ENCODE data around the gene EXOC6. TPM values are rescaled to one million over a fixed set of nuclear protein-coding genes. Genes with fewer than 3 reads are reported as not detected.

The EXOC6 gene
- total RNA-seq, 1 experiment from 2014 or later = 37.7 TPM

GRCh38 chr10:92832998-92833650, 15.2 kb upstream of the EXOC6 start:
- DNase-seq (ENCODE audit: extremely low read depth, low read depth) = no peak

- no peak for DNase-seq (ENCODE audit: extremely low read depth, low read depth)
These were observed 14.0 kb upstream of the EXOC6 start for GRCh38 chr10:92834331-92834730.

GRCh38 chr10:92834986-92835385, 13.3 kb upstream of the EXOC6 start:
- no peak for DNase-seq (ENCODE audit: extremely low read depth, low read depth)

- no peak for DNase-seq (ENCODE audit: extremely low read depth, low read depth)
These were observed 10.9 kb upstream of the EXOC6 start for GRCh38 chr10:92837456-92837855.

- DNase-seq (ENCODE audit: extremely low read depth, low read depth) = peak; percentile 27
These were observed 8.9 kb upstream of the EXOC6 start for GRCh38 chr10:92839191-92840085.

GRCh38 chr10:92844746-92845145, 3.6 kb upstream of the EXOC6 start:
- no peak for DNase-seq (ENCODE audit: extremely low read depth, low read depth)

GRCh38 chr10:92845921-92846320, 2.4 kb upstream of the EXOC6 start:
- DNase-seq (ENCODE audit: extremely low read depth, low read depth) = no peak

- no peak for DNase-seq (ENCODE audit: extremely low read depth, low read depth)
These were observed 2.0 kb upstream of the EXOC6 start for GRCh38 chr10:92846344-92846743.

GRCh38 chr10:92846854-92847201, 1.5 kb upstream of the EXOC6 start:
- DNase-seq (ENCODE audit: extremely low read depth, low read depth) = no peak

- no peak for DNase-seq (ENCODE audit: extremely low read depth, low read depth)
These were observed 987 bp upstream of the EXOC6 start for GRCh38 chr10:92847202-92847864.

GRCh38 chr10:92848037-92848440, 281 bp upstream of the EXOC6 start:
- DNase-seq (ENCODE audit: extremely low read depth, low read depth) = no peak

- DNase-seq (ENCODE audit: extremely low read depth, low read depth) = no peak
These were observed 860 bp downstream of the EXOC6 start for GRCh38 chr10:92849234-92849525.

- DNase-seq (ENCODE audit: extremely low read depth, low read depth) = no peak
These were observed 1.3 kb downstream of the EXOC6 start for GRCh38 chr10:92849576-92850090.

GRCh38 chr10:92850185-92850584, 1.9 kb downstream of the EXOC6 start:
- no peak for DNase-seq (ENCODE audit: extremely low read depth, low read depth)

- DNase-seq (ENCODE audit: extremely low read depth, low read depth) = no peak
These were observed 2.7 kb downstream of the EXOC6 start for GRCh38 chr10:92851003-92851402.

GRCh38 chr10:92855560-92855959, 7.2 kb downstream of the EXOC6 start:
- no peak for DNase-seq (ENCODE audit: extremely low read depth, low read depth)

- no peak for DNase-seq (ENCODE audit: extremely low read depth, low read depth)
These were observed 9.7 kb downstream of the EXOC6 start for GRCh38 chr10:92857904-92858514.

- DNase-seq (ENCODE audit: extremely low read depth, low read depth) = no peak
These were observed 18.9 kb downstream of the EXOC6 start for GRCh38 chr10:92867235-92867634.

- no peak for DNase-seq (ENCODE audit: extremely low read depth, low read depth)
These were observed 19.7 kb downstream of the EXOC6 start for GRCh38 chr10:92868036-92868435.

- DNase-seq (ENCODE audit: extremely low read depth, low read depth) = no peak
These were observed 20.2 kb downstream of the EXOC6 start for GRCh38 chr10:92868557-92868956.

- DNase-seq (ENCODE audit: extremely low read depth, low read depth) = no peak
These were observed 24.7 kb downstream of the EXOC6 start for GRCh38 chr10:92873029-92873428.

Data from NCI-H460 (cell line).